C4-2B (cell line): ENCODE measurements around the gene EBP.

Source experiments
- CTCF ChIP-seq: fragments of 450-650 bp; conservative IDR thresholded peaks from 2 replicates; pipeline ENCODE4 v1.5.1; 2017; ENCODE audit warnings: mild to moderate bottlenecking
- ZFX ChIP-seq: fragments of 450-650 bp; IDR thresholded peaks from 2 replicates; pipeline ENCODE4 v1.6.1; 2017

- no peak for TF ChIP-seq CTCF
- no peak for TF ChIP-seq ZFX
Measured at GRCh38 chrX:48576108-48576507, 54.5 kb downstream of the EBP start.
